NCI-H2196 (cell line): ENCODE data around the gene TPO.
"Not testable (repeated sequence)": the region's sequence is repeated elsewhere in the genome, so short reads cannot be mapped to it uniquely, and the experiment has no call there.

Experiments used
- DNase-seq: peaks from one replicate; lab custom pipeline; 2025; ENCODE audit not compliant: unreplicated experiment; lab: John Stamatoyannopoulos, UW

TPO gene

GRCh38 chr2:1501038-1501851, 88.0 kb downstream of the TPO start:
- no peak for DNase-seq

GRCh38 chr2:1501991-1502390, 88.7 kb downstream of the TPO start:
- no peak for DNase-seq

- no peak for DNase-seq
Measured at GRCh38 chr2:1502891-1503304, 89.6 kb downstream of the TPO start.

GRCh38 chr2:1503471-1504310, 90.4 kb downstream of the TPO start:
- no peak for DNase-seq

- no peak for DNase-seq
Measured at GRCh38 chr2:1504311-1504750, 91.1 kb downstream of the TPO start.

- DNase-seq: no peak
Measured at GRCh38 chr2:1505031-1505441, 91.8 kb downstream of the TPO start.

GRCh38 chr2:1509271-1510065, 96.2 kb downstream of the TPO start:
- DNase-seq: no peak

GRCh38 chr2:1510176-1510575, 96.9 kb downstream of the TPO start:
- DNase-seq: no peak

GRCh38 chr2:1511455-1511854, 98.2 kb downstream of the TPO start:
- no peak for DNase-seq

- DNase-seq: no peak
Measured at GRCh38 chr2:1512321-1513289, 99.3 kb downstream of the TPO start.

- DNase-seq: no peak
Measured at GRCh38 chr2:1514391-1515072, 101.3 kb downstream of the TPO start.

- no peak for DNase-seq
Measured at GRCh38 chr2:1515073-1515430, 101.8 kb downstream of the TPO start.

- DNase-seq: no peak
Measured at GRCh38 chr2:1515986-1516797, 102.9 kb downstream of the TPO start.

GRCh38 chr2:1516798-1517060, 103.5 kb downstream of the TPO start:
- no peak for DNase-seq

- not testable (repeated sequence) for DNase-seq
Measured at GRCh38 chr2:1517291-1517690, 104.0 kb downstream of the TPO start.

GRCh38 chr2:1517786-1518185, 104.5 kb downstream of the TPO start:
- no peak for DNase-seq

GRCh38 chr2:1518331-1518803, 105.1 kb downstream of the TPO start:
- DNase-seq: no peak

GRCh38 chr2:1518867-1519530, 105.7 kb downstream of the TPO start:
- DNase-seq: no peak
